Spinal cord (tissue), 10 donors: Measurements from ENCODE around the gene CDHR1. TPM values are rescaled to one million over a fixed set of nuclear protein-coding genes. Genes with fewer than 3 reads are reported as not detected.

Experiments
- DNase-seq, 6 donors: peaks; one replicate each; pipeline versions ENCODE4 v3.0.0 to v3.0.0-alpha.2; 2013 to 2015; ENCODE audit warnings: low spot score in 6 of 6, low read depth in 4 of 6
- H3K27ac ChIP-seq: one replicate; pipeline ENCODE4 v1.5.1; 2013; ENCODE audit warnings: low read depth, low read length, control low read depth
- H3K27me3 ChIP-seq: one replicate; pipeline ENCODE4 v1.6.1; 2013; ENCODE audit warnings: low read length; ENCODE audit not compliant: control insufficient read depth, insufficient read depth
- H3K36me3 ChIP-seq: one replicate; pipeline ENCODE4 v1.6.1; 2013; ENCODE audit warnings: low read length; ENCODE audit not compliant: control insufficient read depth, insufficient read depth
- H3K4me1 ChIP-seq: one replicate; pipeline ENCODE4 v1.6.1; 2013; ENCODE audit warnings: low read length; ENCODE audit not compliant: control insufficient read depth, insufficient read depth
- H3K4me3 ChIP-seq: one replicate; pipeline ENCODE4 v1.5.1; 2013; ENCODE audit warnings: low read depth, low read length, control low read depth
- H3K9me3 ChIP-seq: one replicate; pipeline ENCODE4 v1.6.1; 2013; ENCODE audit warnings: low read length; ENCODE audit not compliant: control insufficient read depth, insufficient read depth
- WGBS: methylation state at CpG from one replicate; pipeline ENCODE4 v1.1.5; 2013; ENCODE audit warnings: missing lambda C conversion rate; ENCODE audit not compliant: insufficient coverage; 5-methylcytosine and 5-hydroxymethylcytosine counted together
- polyA plus RNA-seq, 2 donors: library from polyadenylated mRNA; unstranded; fragments of 120-200 nt; gene quantifications; one replicate each; pipeline ENCODE4 v1.2.1, GENCODE V29; 2013; ENCODE audit not compliant: insufficient read length in 2 of 2
- total RNA-seq, 2 donors: library from RNA; depleted of rRNA in 1 of 2; stranded (reverse); fragments of 120-200 nt in 1 of 2; fragments of >200 nt in 1 of 2; gene quantifications; one replicate each; pipeline versions ENCODE4 v1.2.3 to v1.2.4, GENCODE V29; 2013 to 2014
- donor health status: healthy.

The CDHR1 gene
- total and polyA plus RNA-seq, 4 donors: 4.7 to 14.1 (median 8.3) TPM

DNA sequence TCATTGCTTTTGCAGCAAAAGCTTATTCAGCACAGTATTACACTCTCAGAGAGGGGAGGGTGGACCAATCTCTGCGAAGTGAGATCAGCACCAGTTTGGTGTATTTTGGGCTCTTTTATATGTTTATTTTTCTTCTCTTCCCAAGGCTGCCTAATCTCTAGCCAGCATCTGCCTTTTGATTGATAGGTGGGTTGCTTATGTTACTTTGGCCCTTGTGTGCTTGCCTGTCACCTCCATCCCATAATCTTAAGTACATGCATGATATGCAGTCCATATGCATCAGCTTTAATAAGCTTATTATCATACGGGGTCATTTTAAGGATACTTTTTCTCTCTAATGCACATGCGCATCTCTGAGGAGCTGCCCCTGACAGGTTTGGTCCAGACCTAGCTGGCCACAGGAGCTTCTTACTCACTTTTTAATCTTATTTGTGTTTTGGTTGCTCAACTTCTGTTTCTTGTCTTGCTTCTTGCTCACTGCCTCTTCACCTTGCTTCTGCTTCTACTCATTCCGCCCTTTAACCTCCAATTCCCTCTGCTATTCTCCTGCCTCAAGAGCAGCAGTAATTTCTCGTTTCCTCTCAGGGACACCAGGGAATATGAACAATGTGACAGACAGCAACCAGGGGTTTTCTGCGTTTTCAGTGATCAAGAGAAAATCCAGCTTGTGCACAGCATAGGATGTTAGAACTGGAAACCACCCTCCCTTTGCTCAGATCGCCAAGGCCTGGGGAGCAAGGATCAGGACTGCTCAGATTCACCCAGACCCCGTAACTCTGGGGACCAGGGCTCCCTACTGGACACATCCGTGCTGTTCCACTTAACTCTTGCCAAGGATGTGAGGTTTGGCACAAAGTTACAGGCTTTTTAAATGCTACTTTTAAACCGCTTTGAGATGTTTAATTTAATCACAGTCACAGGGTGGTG lies 60.5 kb downstream of the CDHR1 start:
- H3K27me3 ChIP-seq: no peaks in the 10 kb centered on the region
- no peak for DNase-seq
- no peak overlapping the region for H3K27ac ChIP-seq
- H3K36me3 ChIP-seq: no peaks in the 10 kb centered on the region
- no peak overlapping the region for H3K4me3 ChIP-seq
- H3K9me3 ChIP-seq: no peaks in the 10 kb centered on the region
- H3K4me1 ChIP-seq: peaks cover 14% of the 10 kb centered on the region
- WGBS: 67% methylated on average over 6 of the region's 10 CpGs

DNA sequence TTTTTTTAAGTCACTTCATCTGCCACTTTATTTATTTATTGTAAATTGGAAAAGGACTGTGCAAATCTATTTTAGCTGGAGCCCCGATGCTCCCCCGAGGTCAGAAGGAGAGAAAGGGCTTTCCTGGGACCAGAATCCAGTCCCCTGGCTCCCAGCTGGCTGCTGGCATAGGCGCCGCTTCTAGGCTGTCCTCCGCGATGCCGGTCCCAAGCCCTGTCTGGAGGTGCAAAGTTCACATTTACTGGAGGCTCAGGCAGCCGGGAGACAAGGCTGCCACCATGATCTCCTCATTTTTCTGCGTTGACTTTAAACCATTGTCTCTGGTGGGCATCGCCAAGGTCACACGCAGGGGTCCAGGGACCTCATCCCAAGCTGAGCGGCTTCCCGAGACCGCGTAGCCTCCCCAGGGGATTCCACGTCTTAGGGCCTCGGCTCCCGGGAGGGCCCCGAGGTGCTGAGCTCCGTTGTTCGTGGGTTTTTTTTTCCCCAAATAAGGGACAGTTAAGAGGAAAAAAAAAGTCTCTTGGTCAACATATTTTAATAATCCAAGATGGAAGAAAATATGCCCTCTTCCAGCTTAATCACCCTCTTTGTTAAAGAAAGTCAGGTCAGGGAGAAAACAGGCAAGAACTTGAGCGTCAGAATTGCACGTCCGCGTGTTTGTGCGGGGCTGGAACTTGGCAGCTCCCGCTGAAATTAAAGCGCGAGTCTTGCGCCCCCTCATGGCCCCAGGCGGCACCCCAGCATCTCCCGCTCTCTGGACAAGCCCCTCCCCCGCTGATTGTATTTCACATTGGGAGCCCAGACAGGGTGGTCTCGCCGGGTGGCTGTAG lies 62.4 kb downstream of the CDHR1 start:
- Histone ChIP-seq H3K4me1 (peaks cover 22% of the 10 kb centered on the region), H3K27ac (no peak overlapping the region), H3K9me3 (no peaks in the 10 kb centered on the region), H3K4me3 (no peak overlapping the region), H3K36me3 (no peaks in the 10 kb centered on the region), H3K27me3 (no peaks in the 10 kb centered on the region)
- peak in 3 of 6 donors; percentile 28 to 85 (median 72) for DNase-seq
- WGBS: 27% methylated on average over 31 of the region's 35 CpGs

DNA sequence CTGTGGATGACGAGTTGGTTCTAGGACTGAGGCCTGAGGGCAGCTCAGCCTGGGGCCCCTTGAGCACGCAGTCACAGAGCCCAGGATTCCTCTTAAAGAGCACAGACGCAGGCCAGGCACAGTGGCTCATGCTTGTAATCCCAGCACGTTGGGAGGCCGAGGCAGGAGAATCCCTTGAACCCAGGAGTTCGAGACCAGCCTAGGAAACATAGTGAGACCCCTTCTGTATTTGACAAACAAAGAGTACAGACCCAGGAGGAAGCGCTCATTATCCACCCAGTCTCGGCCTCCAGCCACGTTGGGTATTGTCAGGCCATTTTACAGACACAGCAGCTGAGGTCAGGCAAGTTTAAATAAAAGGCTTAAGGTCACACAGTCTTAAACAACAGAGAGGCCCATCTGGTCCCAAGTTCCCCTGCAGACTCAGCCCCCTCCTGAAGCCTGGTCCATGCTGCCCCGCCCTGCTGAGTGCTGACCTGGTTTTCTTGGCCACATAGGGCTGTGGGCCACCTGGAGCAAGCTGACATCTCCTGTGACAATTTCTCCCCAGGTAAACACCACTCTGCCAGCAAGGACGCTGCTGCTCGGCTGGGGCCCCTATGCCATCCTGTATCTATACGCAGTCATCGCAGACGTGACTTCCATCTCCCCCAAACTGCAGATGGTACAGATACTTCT lies 63.1 kb downstream of the CDHR1 start:
- no peaks in the 10 kb centered on the region for H3K27me3 ChIP-seq
- WGBS: 77% methylated on average over 15 of the region's 15 CpGs
- no peak for DNase-seq
- no peak overlapping the region for H3K27ac ChIP-seq
- H3K36me3 ChIP-seq: no peaks in the 10 kb centered on the region
- no peak overlapping the region for H3K4me3 ChIP-seq
- peaks cover 29% of the 10 kb centered on the region for H3K4me1 ChIP-seq
- no peaks in the 10 kb centered on the region for H3K9me3 ChIP-seq

- WGBS: 95% methylated on average over 6 of the region's 7 CpGs
Observed at GRCh38 chr10:84258034-84258695, 63.8 kb downstream of the CDHR1 start.

DNA sequence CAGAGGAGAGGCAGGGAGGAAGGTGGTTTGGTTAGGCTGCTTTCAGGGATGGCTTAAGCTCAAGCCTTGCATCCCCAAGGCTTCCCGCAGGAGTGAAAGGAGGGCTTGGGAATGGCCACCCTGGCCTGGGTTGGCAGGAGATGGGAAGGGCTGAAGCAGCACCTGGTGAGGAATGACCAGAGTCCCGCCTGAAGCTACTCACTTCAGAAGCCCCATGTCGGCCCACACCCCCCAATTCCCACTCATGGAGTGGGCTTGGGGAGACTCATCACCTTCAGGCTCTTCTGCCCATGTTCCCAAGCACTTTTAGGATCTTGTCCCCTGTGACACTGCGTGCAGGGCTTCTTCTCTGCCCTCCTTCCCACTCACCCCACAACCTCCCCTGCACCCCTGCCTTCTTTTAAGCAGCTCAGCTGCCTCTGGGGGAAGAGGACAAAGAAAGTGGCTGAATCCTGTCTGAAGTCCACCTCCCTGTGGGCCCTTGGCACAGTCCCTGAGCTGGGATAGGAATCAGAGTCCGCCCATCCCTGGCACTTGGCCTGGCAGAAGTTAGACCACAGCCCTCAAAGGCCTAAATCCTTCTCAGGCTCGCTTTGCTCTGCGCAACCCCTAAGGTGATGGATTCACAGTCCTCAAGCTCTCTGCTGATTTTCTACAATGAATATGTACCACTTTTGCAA lies 67.0 kb downstream of the CDHR1 start:
- 85% methylated on average over 6 of the region's 7 CpGs for WGBS

More at GRCh38 chr10:84258034-84258695, 63.8 kb downstream of the CDHR1 start:
- Histone ChIP-seq H3K4me3 (no peak overlapping the region), H3K9me3 (no peaks in the 10 kb centered on the region), H3K4me1 (peaks cover 30% of the 10 kb centered on the region), H3K36me3 (no peaks in the 10 kb centered on the region), H3K27me3 (no peaks in the 10 kb centered on the region), H3K27ac (no peak overlapping the region)
- no peak for DNase-seq

DNA sequence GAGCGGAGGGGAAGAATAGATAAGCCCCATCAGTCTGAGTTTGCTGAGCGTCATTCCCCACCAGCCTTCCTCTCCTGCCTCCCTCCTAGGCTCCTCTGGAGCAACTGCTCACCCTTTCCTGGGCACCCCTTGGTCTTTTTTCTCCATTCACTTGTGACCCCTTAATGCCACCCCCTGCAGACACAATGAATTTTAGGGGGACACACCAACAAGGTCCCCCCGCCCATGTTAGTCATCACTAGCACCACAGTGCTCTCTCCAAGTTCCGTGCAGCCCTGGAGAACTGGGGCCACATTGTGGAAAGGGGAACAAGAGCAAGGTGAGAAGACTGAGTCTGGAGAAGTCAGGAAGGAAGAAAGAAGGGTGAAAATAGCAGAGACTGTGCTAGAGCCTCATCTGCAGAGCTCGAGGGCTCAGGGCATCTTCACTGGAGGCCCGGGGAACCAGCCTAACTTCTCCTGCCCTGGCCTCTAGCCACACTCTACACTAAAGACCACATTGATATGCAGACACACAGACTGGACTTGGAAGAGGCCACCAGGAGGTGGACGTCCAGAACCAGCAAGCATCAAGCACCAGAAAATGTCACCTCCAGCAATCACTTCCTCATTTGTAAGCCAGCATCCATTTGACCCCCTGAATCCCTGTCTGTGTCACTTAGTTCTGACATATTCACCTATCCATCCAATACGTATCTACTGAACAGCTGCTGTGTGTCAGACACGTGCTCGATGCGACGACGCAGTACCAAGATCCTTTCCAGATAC lies 68.0 kb downstream of the CDHR1 start:
- H3K27me3 ChIP-seq: no peaks in the 10 kb centered on the region
- no peaks in the 10 kb centered on the region for H3K36me3 ChIP-seq
- no peaks in the 10 kb centered on the region for H3K9me3 ChIP-seq
- WGBS: 78% methylated on average over 6 of the region's 13 CpGs
- H3K4me3 ChIP-seq: no peak overlapping the region
- no peak for DNase-seq
- no peak overlapping the region for H3K27ac ChIP-seq
- H3K4me1 ChIP-seq: peaks cover 30% of the 10 kb centered on the region

More for the DNA sequence above, 67.0 kb downstream of the CDHR1 start:
- H3K36me3 ChIP-seq: no peaks in the 10 kb centered on the region
- no peaks in the 10 kb centered on the region for H3K9me3 ChIP-seq
- no peak overlapping the region for H3K4me3 ChIP-seq
- peaks cover 40% of the 10 kb centered on the region for H3K4me1 ChIP-seq
- H3K27ac ChIP-seq: no peak overlapping the region
- peak in 1 of 6 donors; percentile 62 for DNase-seq
- H3K27me3 ChIP-seq: no peaks in the 10 kb centered on the region

- Histone ChIP-seq H3K27me3 (no peaks in the 10 kb centered on the region), H3K9me3 (no peaks in the 10 kb centered on the region), H3K27ac (no peak overlapping the region), H3K4me3 (no peak overlapping the region), H3K4me1 (peaks cover 26% of the 10 kb centered on the region), H3K36me3 (no peaks in the 10 kb centered on the region)
- 86% methylated on average over 3 of the region's 5 CpGs for WGBS
- no peak for DNase-seq
Observed at GRCh38 chr10:84263716-84264115, 69.4 kb downstream of the CDHR1 start.

DNA sequence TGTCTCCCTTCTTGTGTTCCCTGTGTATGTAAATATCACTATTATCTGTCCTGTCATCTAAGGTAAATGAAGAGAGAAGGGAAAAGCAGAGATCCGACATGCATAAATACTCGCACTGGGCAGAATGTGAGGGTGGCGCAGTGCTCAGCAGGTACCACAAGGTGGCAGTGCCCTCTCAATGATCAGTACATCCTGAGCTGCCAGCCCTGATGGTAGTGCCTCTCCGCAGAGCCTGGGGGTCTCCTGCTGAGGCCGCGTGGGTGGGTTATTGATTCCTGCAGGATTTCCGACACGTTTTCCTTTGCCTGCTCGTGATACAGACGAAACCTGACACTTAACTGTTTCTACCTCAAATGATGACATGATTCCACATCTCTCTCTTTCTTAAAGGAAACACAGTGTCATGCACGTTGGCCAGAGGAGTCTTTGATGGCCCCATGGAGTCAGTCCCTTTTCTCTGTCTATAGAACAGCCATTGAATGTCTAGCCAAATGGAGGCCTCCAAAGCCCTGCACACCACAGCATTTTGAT lies 70.3 kb downstream of the CDHR1 start:
- H3K4me3 ChIP-seq: no peak overlapping the region

More for the DNA sequence above, 70.3 kb downstream of the CDHR1 start:
- DNase-seq: peak; percentile 53 to 94 (median 62)
- no peaks in the 10 kb centered on the region for H3K9me3 ChIP-seq
- H3K36me3 ChIP-seq: no peaks in the 10 kb centered on the region
- peaks cover 26% of the 10 kb centered on the region for H3K4me1 ChIP-seq
- H3K27me3 ChIP-seq: no peaks in the 10 kb centered on the region
- no peak overlapping the region for H3K27ac ChIP-seq
- WGBS: 2% methylated on average over 6 of the region's 11 CpGs
